ENCODE measurements around the gene LAD1. TPM values are rescaled to one million over a fixed set of nuclear protein-coding genes. Genes with fewer than 3 reads are reported as not detected.

LAD1 gene
- total and polyA plus RNA-seq, 2 experiments from 2014 or later: 63.5 to 64.2 TPM

DNA sequence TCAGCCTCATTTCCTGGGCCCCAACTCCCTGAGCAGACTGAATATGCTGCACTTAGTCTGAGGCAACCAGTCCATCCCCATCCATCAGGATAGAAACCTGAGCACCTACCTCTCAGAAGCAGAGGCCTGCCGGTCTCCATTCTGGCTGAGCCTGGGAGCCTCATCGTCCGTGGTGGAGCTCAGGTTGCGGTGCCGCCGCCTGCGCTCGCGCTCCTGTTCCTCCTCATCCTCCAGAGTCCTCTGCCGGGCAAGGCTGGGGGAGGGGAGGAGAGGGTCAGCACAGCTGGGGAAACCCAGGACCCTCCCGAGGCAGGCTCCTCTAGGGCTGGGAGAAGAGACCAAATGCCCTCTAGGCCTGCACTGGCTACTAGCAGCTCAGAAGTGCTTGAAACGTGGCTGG lies 10.1 kb downstream of the LAD1 start:
- Histone ChIP-seq H2AFZ (no peak overlapping the region), H3K9me2 (replicated peaks; ENCODE audit: insufficient read depth) (no peaks in the 10 kb centered on the region), H3K79me2 (peaks cover 39% of the 10 kb centered on the region), H3K9me3 (ENCODE audit: low read depth) (no peaks in the 10 kb centered on the region), H3K27ac (no peak overlapping the region), H3K4me1 (ENCODE audit: insufficient read depth) (peaks cover 15% of the 10 kb centered on the region), H3K36me3 (replicated peaks; ENCODE audit: insufficient read depth, low read depth) (no peaks in the 10 kb centered on the region), H3K27me3 (no peaks in the 10 kb centered on the region), H3K4me3 (no peak overlapping the region), H4K20me1 (ENCODE audit: insufficient read depth, poor library complexity, severe bottlenecking) (peaks cover 14% of the 10 kb centered on the region), H3K4me2 (no peak overlapping the region)
- TF ChIP-seq EZH2phosphoT487 (IDR thresholded peaks at IDR 0.05; ENCODE audit: low read depth, severe bottlenecking, unreplicated experiment) (no peak), EZH2 (IDR thresholded peaks at IDR 0.05; ENCODE audit: borderline replicate concordance) (no peak)
- DNase-seq (ENCODE audit: low spot score): no peak
- WGBS (ENCODE audit: low lambda C conversion rate, missing lambda C conversion rate): 70% methylated on average over 12 of the region's 12 CpGs

DNA sequence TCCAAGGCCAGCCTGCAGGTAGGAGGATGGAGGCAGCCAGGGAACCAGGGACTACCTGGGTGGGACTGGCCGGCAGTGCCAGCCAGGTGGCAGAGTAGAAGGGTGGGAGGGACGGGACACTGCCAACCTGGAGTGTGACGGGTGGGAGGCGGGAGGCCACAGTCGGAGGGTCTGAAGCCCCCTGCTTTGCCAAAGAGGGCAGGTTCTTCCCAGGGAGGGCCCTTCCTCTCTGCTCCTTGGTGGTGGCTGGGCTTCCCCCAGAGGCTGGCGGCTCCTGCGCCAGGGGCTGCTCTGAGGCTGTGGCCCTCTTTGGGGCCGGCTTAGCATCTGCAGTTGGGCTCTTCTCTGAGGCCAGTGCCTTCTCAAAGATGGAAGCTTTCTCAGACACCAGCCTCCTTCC lies 12.9 kb downstream of the LAD1 start:
- Histone ChIP-seq H3K9me3 (ENCODE audit: low read depth) (no peaks in the 10 kb centered on the region), H3K27ac (no peak overlapping the region), H3K36me3 (replicated peaks; ENCODE audit: insufficient read depth, low read depth) (no peaks in the 10 kb centered on the region), H3K79me2 (peaks cover 12% of the 10 kb centered on the region), H3K9me2 (replicated peaks; ENCODE audit: insufficient read depth) (no peaks in the 10 kb centered on the region), H3K4me2 (no peak overlapping the region), H3K4me3 (no peak overlapping the region), H4K20me1 (ENCODE audit: insufficient read depth, poor library complexity, severe bottlenecking) (peaks cover 8% of the 10 kb centered on the region), H3K27me3 (no peaks in the 10 kb centered on the region), H2AFZ (no peak overlapping the region), H3K4me1 (ENCODE audit: insufficient read depth) (peaks cover 16% of the 10 kb centered on the region)
- WGBS (ENCODE audit: low lambda C conversion rate, missing lambda C conversion rate): 91% methylated on average over 8 of the region's 8 CpGs
- no peak for DNase-seq (ENCODE audit: low spot score)
- TF ChIP-seq EZH2phosphoT487 (IDR thresholded peaks at IDR 0.05; ENCODE audit: low read depth, severe bottlenecking, unreplicated experiment) (no peak), EZH2 (IDR thresholded peaks at IDR 0.05; ENCODE audit: borderline replicate concordance) (no peak)
- TF ChIP-seq, protein P1, sequence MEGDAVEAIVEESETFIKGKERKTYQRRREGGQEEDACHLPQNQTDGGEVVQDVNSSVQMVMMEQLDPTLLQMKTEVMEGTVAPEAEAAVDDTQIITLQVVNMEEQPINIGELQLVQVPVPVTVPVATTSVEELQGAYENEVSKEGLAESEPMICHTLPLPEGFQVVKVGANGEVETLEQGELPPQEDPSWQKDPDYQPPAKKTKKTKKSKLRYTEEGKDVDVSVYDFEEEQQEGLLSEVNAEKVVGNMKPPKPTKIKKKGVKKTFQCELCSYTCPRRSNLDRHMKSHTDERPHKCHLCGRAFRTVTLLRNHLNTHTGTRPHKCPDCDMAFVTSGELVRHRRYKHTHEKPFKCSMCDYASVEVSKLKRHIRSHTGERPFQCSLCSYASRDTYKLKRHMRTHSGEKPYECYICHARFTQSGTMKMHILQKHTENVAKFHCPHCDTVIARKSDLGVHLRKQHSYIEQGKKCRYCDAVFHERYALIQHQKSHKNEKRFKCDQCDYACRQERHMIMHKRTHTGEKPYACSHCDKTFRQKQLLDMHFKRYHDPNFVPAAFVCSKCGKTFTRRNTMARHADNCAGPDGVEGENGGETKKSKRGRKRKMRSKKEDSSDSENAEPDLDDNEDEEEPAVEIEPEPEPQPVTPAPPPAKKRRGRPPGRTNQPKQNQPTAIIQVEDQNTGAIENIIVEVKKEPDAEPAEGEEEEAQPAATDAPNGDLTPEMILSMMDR (IDR thresholded peaks at IDR 0.05; ENCODE audit: poor library complexity): no peak

GRCh38 chr1:201385299-201385891 lies 13.7 kb downstream of the LAD1 start:
- Histone ChIP-seq H3K27ac (no peak overlapping the region), H3K36me3 (replicated peaks; ENCODE audit: insufficient read depth, low read depth) (no peaks in the 10 kb centered on the region)

DNA sequence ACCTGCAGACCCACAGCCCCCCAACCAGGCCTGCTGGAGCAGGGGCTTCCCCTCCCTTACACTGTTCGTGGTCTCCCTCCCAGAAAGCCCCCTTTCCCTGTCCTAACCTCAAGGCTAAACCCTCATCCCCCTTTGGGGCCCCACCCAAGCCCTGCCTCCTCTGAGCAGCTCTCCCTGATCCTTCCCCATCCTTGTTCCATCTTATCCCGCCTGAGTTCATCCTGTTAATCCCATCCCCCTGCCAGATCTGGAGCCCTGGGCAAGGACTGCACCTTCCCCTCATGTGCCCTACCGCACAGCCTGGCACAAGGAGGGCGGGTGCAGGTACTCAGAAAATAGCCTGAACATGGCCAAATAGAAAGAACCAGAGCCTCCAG lies 14.7 kb downstream of the LAD1 start:
- Histone ChIP-seq H3K4me1 (ENCODE audit: insufficient read depth) (peaks cover 16% of the 10 kb centered on the region), H3K4me3 (no peak overlapping the region), H2AFZ (no peak overlapping the region), H3K9me2 (replicated peaks; ENCODE audit: insufficient read depth) (no peaks in the 10 kb centered on the region), H3K27me3 (no peaks in the 10 kb centered on the region), H3K36me3 (replicated peaks; ENCODE audit: insufficient read depth, low read depth) (no peaks in the 10 kb centered on the region), H3K4me2 (peak overlapping the region; percentile 24), H3K9me3 (ENCODE audit: low read depth) (no peaks in the 10 kb centered on the region), H4K20me1 (ENCODE audit: insufficient read depth, poor library complexity, severe bottlenecking) (no peaks in the 10 kb centered on the region), H3K27ac (peak overlapping the region; percentile 47), H3K79me2 (no peaks in the 10 kb centered on the region)
- WGBS (ENCODE audit: low lambda C conversion rate, missing lambda C conversion rate): 70% methylated on average over 4 of the region's 4 CpGs
- no peak for TF ChIP-seq EZH2phosphoT487 (IDR thresholded peaks at IDR 0.05; ENCODE audit: low read depth, severe bottlenecking, unreplicated experiment)
- no peak for DNase-seq (ENCODE audit: low spot score)

More at GRCh38 chr1:201385299-201385891, 13.7 kb downstream of the LAD1 start:
- no peaks in the 10 kb centered on the region for H3K9me2 ChIP-seq (replicated peaks; ENCODE audit: insufficient read depth)
- DNase-seq (ENCODE audit: low spot score): peak; percentile 81
- no peak overlapping the region for H2AFZ ChIP-seq
- H3K79me2 ChIP-seq: peaks cover 8% of the 10 kb centered on the region
- no peaks in the 10 kb centered on the region for H3K9me3 ChIP-seq (ENCODE audit: low read depth)
- peaks cover 6% of the 10 kb centered on the region for H4K20me1 ChIP-seq (ENCODE audit: insufficient read depth, poor library complexity, severe bottlenecking)
- TF ChIP-seq, protein P1 (IDR thresholded peaks at IDR 0.05; ENCODE audit: poor library complexity): peak; percentile 69
- no peak for TF ChIP-seq EZH2phosphoT487 (IDR thresholded peaks at IDR 0.05; ENCODE audit: low read depth, severe bottlenecking, unreplicated experiment)
- H3K4me3 ChIP-seq: no peak overlapping the region
- 76% methylated on average over 8 of the region's 8 CpGs for WGBS (ENCODE audit: low lambda C conversion rate, missing lambda C conversion rate)
- no peak overlapping the region for H3K4me2 ChIP-seq
- peaks cover 16% of the 10 kb centered on the region for H3K4me1 ChIP-seq (ENCODE audit: insufficient read depth)
- H3K27me3 ChIP-seq: no peaks in the 10 kb centered on the region

All from hepatocyte (in vitro differentiated cells).